H9 (cell line): Measurements from ENCODE around the gene CDK9. TPM values are rescaled to one million over a fixed set of nuclear protein-coding genes. Genes with fewer than 3 reads are reported as not detected.

ENCODE experiments used
- DNase-seq: peaks from one replicate; pipeline ENCODE4 v3.0.0-alpha.2; 2017
- H2AFZ ChIP-seq: one replicate; pipeline ENCODE4 v1.6.1; 2013; ENCODE audit warnings: mild to moderate bottlenecking, low read length, control low read depth, moderate library complexity
- H2AK5ac ChIP-seq: 2 replicates; pipeline ENCODE4 v1.6.1; 2013; ENCODE audit warnings: low read length, control low read depth, mixed read lengths; ENCODE audit not compliant: insufficient read length
- H2BK120ac ChIP-seq: one replicate; pipeline ENCODE4 v1.6.1; 2013; ENCODE audit warnings: low read depth, mild to moderate bottlenecking, low read length, control low read depth, inconsistent platforms; ENCODE audit not compliant: poor library complexity, severe bottlenecking
- H2BK12ac ChIP-seq: 2 replicates; pipeline ENCODE4 v1.6.1; 2013; ENCODE audit warnings: low read length, control low read depth, mixed read lengths, low read depth; ENCODE audit not compliant: insufficient read length
- H2BK15ac ChIP-seq: 2 replicates; pipeline ENCODE4 v1.6.1; 2013; ENCODE audit warnings: low read depth, low read length, control low read depth
- H2BK20ac ChIP-seq: one replicate; pipeline ENCODE4 v1.6.1; 2013; ENCODE audit warnings: low read depth, mild to moderate bottlenecking, low read length, control low read depth, inconsistent platforms; ENCODE audit not compliant: poor library complexity, severe bottlenecking
- H2BK5ac ChIP-seq: 2 replicates; pipeline ENCODE4 v1.6.1; 2013; ENCODE audit warnings: low read length, control low read depth, mixed read lengths; ENCODE audit not compliant: insufficient read length
- H3K14ac ChIP-seq: 2 replicates; pipeline ENCODE4 v1.6.1; 2013; ENCODE audit warnings: low read length, control low read depth; ENCODE audit not compliant: insufficient read depth
- H3K18ac ChIP-seq: 2 replicates; pipeline ENCODE4 v1.6.1; 2013; ENCODE audit warnings: low read depth, mild to moderate bottlenecking, mixed read lengths, low read length, control low read depth; ENCODE audit not compliant: insufficient read length
- H3K23ac ChIP-seq: 2 replicates; pipeline ENCODE4 v1.6.1; 2013; ENCODE audit warnings: low read length, control low read depth, mixed read lengths, low read depth; ENCODE audit not compliant: insufficient read length
- H3K23me2 ChIP-seq: 2 replicates; pipeline ENCODE4 v1.6.1; 2013; ENCODE audit warnings: low read depth, mild to moderate bottlenecking, mixed read lengths, low read length, control low read depth; ENCODE audit not compliant: insufficient read length, poor library complexity, severe bottlenecking
- H3K27ac ChIP-seq: 2 replicates; pipeline ENCODE4 v1.5.1; 2013; ENCODE audit warnings: low read length, control low read depth, mixed read lengths, low read depth; ENCODE audit not compliant: insufficient read length
- H3K27me3 ChIP-seq: 2 replicates; pipeline ENCODE4 v1.6.1; 2013; ENCODE audit warnings: low read length, control low read depth, inconsistent platforms; ENCODE audit not compliant: insufficient read depth
- H3K4ac ChIP-seq: 2 replicates; pipeline ENCODE4 v1.6.1; 2013; ENCODE audit warnings: low read depth, mild to moderate bottlenecking, control low read depth, inconsistent platforms, low read length, moderate library complexity
- H3K4me1 ChIP-seq: 2 replicates; pipeline ENCODE4 v1.6.1; 2013; ENCODE audit warnings: low read length, control low read depth, inconsistent platforms; ENCODE audit not compliant: insufficient read depth
- H3K4me2 ChIP-seq: 2 replicates; pipeline ENCODE4 v1.6.1; 2013; ENCODE audit warnings: low read length, control low read depth, mixed read lengths; ENCODE audit not compliant: insufficient read length, insufficient read depth
- H3K56ac ChIP-seq: 2 replicates; pipeline ENCODE4 v1.6.1; 2013; ENCODE audit warnings: low read depth, mild to moderate bottlenecking, mixed read lengths, low read length, control low read depth; ENCODE audit not compliant: insufficient read length
- H3K79me1 ChIP-seq: 2 replicates; pipeline ENCODE4 v1.6.1; 2013; ENCODE audit warnings: low read depth, mild to moderate bottlenecking, moderate library complexity, low read length, control low read depth, inconsistent platforms; ENCODE audit not compliant: insufficient read depth, poor library complexity, severe bottlenecking
- H3K79me2 ChIP-seq: 2 replicates; pipeline ENCODE4 v1.6.1; 2013; ENCODE audit warnings: low read length, control low read depth, inconsistent platforms; ENCODE audit not compliant: insufficient read depth
- H3K9ac ChIP-seq: 2 replicates; pipeline ENCODE4 v1.6.1; 2013; ENCODE audit warnings: low read length, control low read depth, mixed read lengths; ENCODE audit not compliant: insufficient read length; ENCODE audit errors: extremely low read depth
- H3K9me3 ChIP-seq: one replicate; pipeline ENCODE4 v1.6.1; 2013; ENCODE audit warnings: low read depth, low read length, inconsistent platforms; ENCODE audit not compliant: control insufficient read depth
- H3T11ph ChIP-seq: one replicate; pipeline ENCODE4 v1.6.1; 2013; ENCODE audit warnings: mild to moderate bottlenecking, low read length, control low read depth, inconsistent platforms
- H4K20me1 ChIP-seq: one replicate; pipeline ENCODE4 v1.6.1; 2013; ENCODE audit not compliant: control insufficient read depth, insufficient read length, insufficient read depth
- H4K5ac ChIP-seq: 2 replicates; pipeline ENCODE4 v1.6.1; 2013; ENCODE audit warnings: low read depth, mild to moderate bottlenecking, mixed read lengths, low read length, control low read depth; ENCODE audit not compliant: insufficient read length
- H4K8ac ChIP-seq: replicated peaks from 2 replicates; pipeline ENCODE4 v1.6.1; 2013; ENCODE audit warnings: low read length, control low read depth, mixed read lengths, low read depth; ENCODE audit not compliant: insufficient read length
- H4K91ac ChIP-seq: 2 replicates; pipeline ENCODE4 v1.6.1; 2013; ENCODE audit warnings: low read depth, mild to moderate bottlenecking, moderate library complexity, mixed read lengths, low read length, control low read depth; ENCODE audit not compliant: insufficient read length
- H3K27ac Mint-ChIP-seq, 3 experiments: 2 replicates in 2 of 3; 3 replicates in 1 of 3; pipeline ENCODE4 v1.8.0; 2020 to 2021; ENCODE audit warnings: mixed read lengths in 3 of 3, mild to moderate bottlenecking in 1 of 3, moderate library complexity in 1 of 3
- H3K27me3 Mint-ChIP-seq: 2 replicates; pipeline ENCODE4 v1.8.0; 2021; ENCODE audit warnings: low read depth, mild to moderate bottlenecking, moderate library complexity, mixed read lengths
- H3K36me3 Mint-ChIP-seq, 3 experiments: 2 replicates in 2 of 3; 3 replicates in 1 of 3; pipeline ENCODE4 v1.8.0; 2020 to 2021; ENCODE audit warnings: low read depth in 3 of 3, mixed read lengths in 3 of 3; ENCODE audit not compliant: insufficient read depth in 1 of 3
- H3K4me1 Mint-ChIP-seq, 2 experiments: 2 replicates each; pipeline ENCODE4 v1.8.0; 2020; ENCODE audit warnings: mixed read lengths in 2 of 2
- H3K4me3 Mint-ChIP-seq, 2 experiments: 2 replicates in 1 of 2; 3 replicates in 1 of 2; pipeline ENCODE4 v1.8.0; 2020 to 2021; ENCODE audit warnings: mild to moderate bottlenecking in 2 of 2, mixed read lengths in 2 of 2, moderate library complexity in 1 of 2
- H3K9me3 Mint-ChIP-seq, 2 experiments: 2 replicates in 1 of 2; 3 replicates in 1 of 2; pipeline ENCODE4 v1.8.0; 2020; ENCODE audit warnings: mild to moderate bottlenecking in 2 of 2, mixed read lengths in 2 of 2, moderate library complexity in 1 of 2
- CTCF ChIP-seq: fragments of 200-600 bp; sonication (generic); conservative IDR thresholded peaks from 3 replicates; pipeline ENCODE4 v1.8.0; 2021; ENCODE audit warnings: antibody characterized with exemption, mild to moderate bottlenecking
- WGBS: extraction: QIAGEN DNeasy Blood & Tissue Kit; methylation state at CpG from one replicate; pipeline ENCODE4 v1.1.7; 2013; ENCODE audit warnings: missing lambda C conversion rate, low lambda C conversion rate, mixed read lengths; ENCODE audit not compliant: insufficient read length; ENCODE audit errors: extremely low coverage; 5-methylcytosine and 5-hydroxymethylcytosine counted together
- total RNA-seq: library from RNA; stranded (reverse); gene quantifications from 2 replicates; pipeline ENCODE4 v1.2.1, GENCODE V29; 2021

The CDK9 gene
- total RNA-seq, 1 experiment from 2014 or later = 85.7 TPM

- WGBS = no CpG with 5 or more reads among the region's 4 CpGs
- no peak overlapping the region for H3K4me3 Mint-ChIP-seq
- TF ChIP-seq CTCF = no peak; the same call in 2 of the 3 replicates
Measured at GRCh38 chr9:127791085-127791484, 5.3 kb downstream of the CDK9 start.

More at GRCh38 chr9:127791085-127791484, 5.3 kb downstream of the CDK9 start:
- H3K4ac ChIP-seq = no peak overlapping the region
- H3T11ph ChIP-seq = no peak overlapping the region
- H2BK12ac ChIP-seq = no peak overlapping the region
- Mint-ChIP-seq H3K27ac (no peak overlapping the region), H3K27me3 (no peaks in the 10 kb centered on the region; the same call in 1 of the 2 replicates), H3K9me3 (no peaks in the 10 kb centered on the region), H3K36me3 (peaks cover 41 to 61% (median 58%) of the 10 kb centered on the region in 3 experiments), H3K4me1 (peaks cover 11 to 20% of the 10 kb centered on the region in 2 experiments)
- H3K18ac ChIP-seq = no peak overlapping the region
- H3K9me3 ChIP-seq = no peaks in the 10 kb centered on the region
- H2AFZ ChIP-seq = no peak overlapping the region
- H3K79me1 ChIP-seq = peaks cover 16% of the 10 kb centered on the region
- no peak overlapping the region for H4K5ac ChIP-seq
- H2AK5ac ChIP-seq = no peak overlapping the region
- H3K23me2 ChIP-seq = peaks cover 2% of the 10 kb centered on the region
- no peak overlapping the region for H2BK5ac ChIP-seq
- no peak overlapping the region for H3K4me2 ChIP-seq
- H3K23ac ChIP-seq = no peak overlapping the region
- H3K79me2 ChIP-seq = peaks cover 3% of the 10 kb centered on the region; the same call in 1 of the 2 replicates
- no peaks in the 10 kb centered on the region for H3K27me3 ChIP-seq
- H3K9ac ChIP-seq = no peak overlapping the region
- H3K56ac ChIP-seq = no peak overlapping the region
- H4K20me1 ChIP-seq = no peaks in the 10 kb centered on the region
- H3K14ac ChIP-seq = no peak overlapping the region
- H3K4me1 ChIP-seq = no peaks in the 10 kb centered on the region
- DNase-seq = no peak
- H4K91ac ChIP-seq = no peak overlapping the region
- no peak overlapping the region for H2BK20ac ChIP-seq
- no peak overlapping the region for H3K27ac ChIP-seq
- no peak overlapping the region for H4K8ac ChIP-seq
- no peak overlapping the region for H2BK15ac ChIP-seq
- H2BK120ac ChIP-seq = no peak overlapping the region
